Suppressor macrophage treated with lipopolysaccharide for 1 hour (primary cell): ENCODE measurements around the gene NANP.
"Not testable (repeated sequence)": the region's sequence is repeated elsewhere in the genome, so short reads cannot be mapped to it uniquely, and the experiment has no call there.

Experiments
- DNase-seq, 3 donors: peaks; one replicate each; pipeline ENCODE4 v3.0.0-alpha.2; 2020 to 2022

Gene NANP, protein sequence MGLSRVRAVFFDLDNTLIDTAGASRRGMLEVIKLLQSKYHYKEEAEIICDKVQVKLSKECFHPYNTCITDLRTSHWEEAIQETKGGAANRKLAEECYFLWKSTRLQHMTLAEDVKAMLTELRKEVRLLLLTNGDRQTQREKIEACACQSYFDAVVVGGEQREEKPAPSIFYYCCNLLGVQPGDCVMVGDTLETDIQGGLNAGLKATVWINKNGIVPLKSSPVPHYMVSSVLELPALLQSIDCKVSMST

GRCh38 chr20:25623736-25624499 is at the start of gene NANP:
Gene NANP, minus strand, starts transcription at chr20:25624014. Its CDS starts 66 bp downstream, at chr20:25623948.
- peak; percentile 98 to 99 (median 98) for DNase-seq

DNA sequence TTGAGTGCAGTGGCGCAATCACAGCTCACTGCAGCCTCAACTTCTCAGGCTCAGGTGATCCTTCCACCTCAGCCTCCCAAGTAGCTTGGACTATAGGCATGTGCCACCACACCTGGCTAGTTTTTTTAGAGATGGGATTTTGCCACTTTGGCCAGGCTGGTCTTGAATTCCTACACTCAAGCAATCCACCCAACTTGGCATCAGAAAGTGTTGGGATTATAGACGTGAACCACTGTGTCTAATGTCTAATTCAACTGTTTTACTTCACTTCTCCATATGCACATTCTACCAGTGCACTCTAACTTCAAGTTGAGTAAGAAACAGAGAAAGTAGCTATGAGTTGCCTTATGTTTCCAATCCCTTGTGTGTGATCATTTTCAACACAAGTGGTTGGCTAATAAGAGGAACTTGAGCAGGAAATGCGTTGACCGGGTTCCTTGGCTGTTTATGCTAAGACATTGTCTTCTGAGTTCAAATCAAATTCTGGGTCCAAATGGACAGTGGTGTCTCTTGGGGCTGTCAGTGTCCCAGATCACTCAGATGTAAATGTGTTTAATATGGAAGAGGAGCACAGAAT is 48.9 kb upstream of the NANP start:
- peak; percentile 23 to 32 (median 24) for DNase-seq

DNA sequence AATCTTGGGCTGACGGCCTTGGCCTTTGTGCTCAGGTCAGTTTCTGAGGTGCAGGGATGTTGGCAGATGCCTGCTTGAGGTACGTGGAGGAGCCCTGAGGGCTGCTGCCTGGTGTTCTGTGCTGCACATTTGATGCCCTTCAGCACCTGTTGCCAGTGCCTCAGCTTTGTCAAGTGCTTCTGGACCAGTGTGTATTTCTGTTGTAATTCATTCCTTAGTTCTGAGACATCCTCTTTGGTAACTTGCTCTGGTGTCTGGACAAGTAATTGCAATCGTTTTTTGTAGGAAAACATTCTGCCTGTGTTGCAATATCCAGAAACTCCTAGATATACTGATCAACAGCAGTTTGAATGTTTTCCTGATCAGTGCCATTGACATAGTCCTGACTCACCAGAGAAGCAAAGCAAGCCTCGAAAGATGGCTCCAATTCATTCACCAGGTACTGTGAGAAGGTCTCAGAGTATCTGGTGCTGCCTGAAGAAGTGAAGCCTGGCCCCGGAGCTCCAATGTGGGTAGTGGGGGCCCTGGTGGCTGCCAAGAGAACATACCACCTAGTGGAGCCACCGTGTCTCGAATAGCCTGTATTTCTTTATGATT is 46.1 kb upstream of the NANP start:
- no peak for DNase-seq

DNA sequence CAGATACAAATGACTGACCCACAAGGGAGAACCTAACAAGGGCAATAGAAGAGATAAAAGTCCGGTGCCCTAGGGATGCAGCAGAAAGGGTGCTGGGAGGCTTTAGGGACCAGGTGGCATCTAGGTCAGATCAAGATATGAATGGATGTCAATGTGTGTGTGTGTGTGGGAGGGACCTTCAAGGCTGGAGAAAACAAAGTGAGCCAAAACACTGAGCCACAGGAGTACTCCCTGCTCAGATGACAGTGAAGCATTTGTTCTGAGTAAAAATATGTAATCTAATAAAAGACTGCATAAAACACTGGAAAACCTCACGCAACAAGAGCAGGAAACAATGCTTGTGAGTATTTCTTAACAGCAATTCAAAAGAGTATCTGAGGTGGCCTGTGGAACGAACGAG is 44.6 kb upstream of the NANP start:
- no peak for DNase-seq

- DNase-seq, result peak in 2 of 3 donors; percentile 2 to 12
Observed at GRCh38 chr20:25659999-25660398, 36.2 kb upstream of the NANP start.

DNA sequence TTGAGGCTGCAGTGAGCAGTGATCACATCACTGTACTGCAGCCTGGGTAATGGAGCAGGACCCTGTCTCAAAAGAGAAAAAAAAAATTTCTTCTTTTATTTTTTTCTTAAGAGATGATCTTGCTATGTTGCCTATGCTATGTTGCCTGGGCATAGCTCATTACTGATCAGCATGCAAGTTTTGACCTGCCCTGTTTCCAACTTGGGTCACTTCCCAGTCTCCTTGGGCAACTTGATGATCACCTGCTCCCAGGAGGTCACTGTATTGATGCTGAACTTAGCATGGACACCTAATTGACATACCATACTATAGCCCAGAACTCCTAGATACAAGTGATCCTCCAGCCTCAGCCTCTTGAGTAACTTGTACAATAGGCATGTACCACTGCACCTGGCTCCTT is 30.7 kb upstream of the NANP start:
- DNase-seq, result no peak

GRCh38 chr20:25652866-25653265 is 29.1 kb upstream of the NANP start:
- DNase-seq, result not testable (repeated sequence)

DNA sequence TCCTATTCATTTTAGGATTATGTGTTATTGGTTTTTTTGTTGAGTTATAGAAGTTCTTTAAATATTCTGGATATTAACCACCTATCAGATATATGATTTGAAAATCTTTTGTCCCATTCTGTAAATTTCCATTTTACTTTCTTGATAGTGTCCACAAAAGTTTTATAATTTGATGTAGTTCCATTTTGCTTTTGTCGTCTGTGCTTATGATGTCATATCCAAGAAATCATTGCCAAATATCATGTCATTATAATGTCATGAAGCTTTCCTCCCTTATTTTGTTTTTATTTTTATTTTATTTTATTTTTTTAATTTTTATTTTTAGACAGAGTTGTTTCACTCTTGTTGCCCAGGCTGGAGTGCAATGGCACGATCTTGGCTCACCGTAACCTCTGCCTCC is 21.0 kb upstream of the NANP start:
- no peak for DNase-seq

DNA sequence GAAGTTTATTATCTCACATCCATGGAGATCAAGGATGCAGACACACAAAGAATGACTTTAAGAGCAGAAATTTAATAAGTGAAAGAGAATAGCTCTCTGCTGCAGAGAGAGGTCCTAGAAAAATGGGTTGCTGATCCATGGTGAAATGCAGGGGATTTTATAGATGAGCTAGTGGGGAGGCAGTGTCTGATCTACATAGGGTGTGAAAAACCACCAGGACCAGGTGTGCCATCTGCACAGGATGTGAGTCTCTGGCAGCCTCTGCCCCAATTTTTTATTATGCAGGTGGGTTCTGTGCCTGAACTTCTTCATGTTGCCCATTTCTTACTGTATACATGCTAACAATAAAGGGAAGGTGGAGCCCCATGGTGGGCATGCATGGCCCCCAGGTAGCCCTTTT is 19.9 kb upstream of the NANP start:
- DNase-seq, result no peak

- no peak for DNase-seq
Observed at GRCh38 chr20:25637247-25637646, 13.4 kb upstream of the NANP start.

DNA sequence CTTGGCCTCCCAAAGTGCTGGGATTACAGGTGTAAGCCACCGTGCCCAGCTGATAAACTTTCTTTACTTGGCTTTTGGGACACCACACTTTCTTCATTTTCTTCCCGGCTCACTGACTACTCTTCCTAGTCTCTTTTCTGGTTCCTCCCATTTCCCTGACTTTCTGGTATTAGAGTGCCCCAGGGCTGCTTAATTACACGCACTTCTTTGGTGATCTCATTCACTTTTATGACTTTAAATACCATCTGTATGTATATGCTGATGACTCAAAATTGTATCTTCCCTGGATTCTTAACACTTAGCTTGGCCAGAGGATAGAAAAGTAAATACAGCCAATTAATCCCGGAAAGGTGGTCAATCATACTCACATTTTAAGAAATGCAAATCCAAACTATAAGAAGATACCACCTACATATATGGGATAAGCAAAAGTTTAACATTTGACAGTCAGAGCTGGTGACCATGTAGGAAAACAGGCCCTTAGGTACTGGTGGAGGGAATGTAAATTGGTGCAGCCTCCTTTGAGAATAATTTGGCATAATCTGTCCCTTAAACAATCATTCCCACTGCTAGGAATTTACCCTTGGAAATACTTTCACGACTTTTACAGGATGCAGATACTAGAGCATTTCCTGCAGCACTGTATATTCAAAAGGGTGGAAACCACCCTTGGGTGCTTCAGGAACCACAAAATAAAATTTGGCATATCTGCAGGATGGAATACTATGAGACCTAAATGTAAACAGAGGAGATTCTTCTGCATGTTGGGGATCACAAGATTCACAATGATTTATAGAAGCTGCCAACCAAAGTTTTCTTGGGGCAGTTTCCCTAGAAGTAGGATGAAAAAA is 9.4 kb upstream of the NANP start:
- no peak for DNase-seq

DNA sequence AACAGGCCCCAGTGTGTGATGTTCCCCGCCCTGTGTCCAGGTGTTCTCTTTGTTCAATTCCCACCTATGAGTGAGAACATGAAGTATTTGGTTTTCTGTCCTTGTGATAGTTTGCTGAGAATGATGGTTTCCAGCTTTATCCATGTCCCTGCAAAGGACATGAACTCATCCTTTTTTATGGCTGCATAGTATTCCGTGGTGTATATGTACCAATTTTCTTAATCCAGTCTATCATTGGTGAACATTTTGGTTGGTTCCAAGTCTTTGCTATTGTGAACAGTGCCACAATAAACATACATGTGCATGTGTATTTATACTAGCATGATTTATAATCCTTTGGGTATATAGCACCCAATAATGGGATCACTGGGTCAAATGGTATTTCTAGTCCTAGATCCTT is 6.8 kb upstream of the NANP start:
- not testable (repeated sequence) for DNase-seq

DNA sequence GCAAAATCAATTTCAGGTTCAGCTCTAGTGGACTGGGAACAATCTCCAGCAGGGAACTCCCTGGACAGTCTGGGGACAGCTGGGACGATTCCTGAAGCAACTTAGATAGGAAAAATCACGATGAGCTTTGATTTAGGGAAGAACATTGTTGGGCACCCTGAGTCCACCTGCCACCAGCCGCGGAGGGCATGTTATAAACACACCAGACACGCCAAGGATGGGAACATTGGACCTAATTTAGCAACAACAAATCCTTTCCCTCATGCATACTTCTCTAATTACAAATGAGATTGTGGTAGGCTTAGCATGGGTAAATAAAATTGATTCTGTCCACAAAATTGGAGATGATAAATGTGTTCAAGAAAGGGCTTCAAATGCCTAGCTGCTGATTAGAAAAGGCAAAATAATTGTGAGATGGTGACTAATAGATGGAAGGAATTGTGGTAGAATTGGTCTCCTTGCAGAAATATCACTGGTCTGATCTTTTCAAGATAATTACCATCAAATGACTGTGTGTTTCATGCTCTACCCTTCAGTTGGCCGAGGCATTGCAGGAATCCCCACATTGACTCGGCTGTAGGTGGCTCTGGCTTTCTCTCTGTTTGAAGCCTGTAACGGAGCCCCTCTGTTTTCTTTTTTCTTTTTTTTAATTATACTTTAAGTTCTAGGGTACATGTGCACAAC is 6.1 kb upstream of the NANP start:
- no peak for DNase-seq

DNA sequence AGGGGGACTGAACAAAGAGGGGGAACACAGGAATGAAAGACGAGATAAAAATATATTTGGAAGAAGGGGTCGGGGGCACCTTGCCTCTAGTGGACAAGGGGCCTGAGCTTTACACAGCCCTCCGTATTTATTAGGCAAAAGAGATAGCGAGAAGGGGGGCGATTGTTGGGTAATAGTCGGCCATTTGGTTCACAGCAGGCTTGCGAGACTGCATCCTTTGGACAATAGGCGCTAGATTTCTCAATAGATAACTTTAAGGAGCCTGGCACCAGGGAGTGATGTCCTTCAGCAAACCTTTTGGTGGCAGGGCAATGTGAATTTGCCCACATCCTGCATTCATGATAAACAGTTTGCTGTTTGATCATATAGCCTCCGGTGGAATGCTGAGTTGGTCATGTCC is 3.0 kb upstream of the NANP start:
- DNase-seq, result no peak

- no peak for DNase-seq
Observed at GRCh38 chr20:25624500-25624939, 706 bp upstream of the NANP start.

GRCh38 chr20:25623225-25623735 is 534 bp downstream of the NANP start:
- peak; percentile 48 to 65 (median 51) for DNase-seq

DNA sequence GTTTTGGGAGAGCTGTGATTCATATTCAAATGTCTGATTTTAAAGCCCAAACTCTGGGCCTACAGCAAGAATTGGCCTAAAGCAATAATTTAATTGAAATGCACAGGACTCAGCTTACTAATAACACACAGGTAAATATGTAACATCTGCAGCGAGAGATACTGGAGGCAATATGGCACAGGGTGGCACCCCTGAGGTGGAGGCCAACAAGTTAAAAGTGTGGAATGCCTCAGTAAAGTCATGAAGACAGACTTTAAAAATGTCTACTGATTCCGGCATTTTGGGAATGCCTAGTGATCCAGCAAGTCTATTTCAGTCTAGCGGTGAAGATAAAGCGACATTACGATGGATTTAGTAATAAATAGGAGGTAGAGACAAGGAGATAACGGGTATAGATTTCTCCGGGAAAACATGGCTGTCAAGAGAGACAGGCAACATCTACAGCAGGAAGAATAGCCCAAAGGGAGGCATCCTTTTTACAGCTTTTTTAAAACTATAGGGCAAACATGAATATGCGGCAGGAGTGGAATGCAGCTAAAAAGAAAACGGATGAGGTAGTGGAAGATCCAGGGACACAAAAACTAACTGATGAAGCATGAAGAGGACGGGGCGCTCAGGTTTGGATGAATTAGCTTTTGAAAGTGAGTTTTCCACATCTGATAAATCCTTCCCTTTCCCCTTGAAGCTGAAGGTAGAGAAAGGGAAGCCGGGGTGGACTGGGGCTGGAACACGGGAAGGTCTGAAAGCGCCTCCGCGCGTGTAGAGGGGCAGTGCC is 1.2 kb downstream of the NANP start:
- no peak for DNase-seq

- no peak for DNase-seq
Observed at GRCh38 chr20:25622049-25622448, 1.8 kb downstream of the NANP start.

- DNase-seq, result no peak
Observed at GRCh38 chr20:25619514-25619913, 4.3 kb downstream of the NANP start.

DNA sequence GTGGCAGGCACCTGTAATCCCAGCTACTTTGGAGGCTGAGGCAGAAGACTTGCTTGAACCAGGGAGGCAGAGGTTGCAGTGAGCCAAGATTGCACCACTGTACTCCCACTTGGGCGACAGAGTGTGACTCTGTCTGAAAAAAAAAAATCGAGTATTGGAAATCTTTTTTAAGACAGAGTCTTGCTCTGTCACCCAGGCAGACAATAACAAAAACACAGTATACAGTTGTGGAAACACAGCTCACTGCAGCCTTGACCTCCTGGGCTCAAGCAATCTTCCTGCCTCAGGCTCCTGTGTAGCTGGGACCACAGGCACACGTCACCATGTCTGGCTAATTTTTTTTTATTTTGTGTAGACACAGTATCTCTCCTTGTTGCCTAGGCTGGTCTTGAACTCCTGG is 15.0 kb downstream of the NANP start:
- no peak for DNase-seq

DNA sequence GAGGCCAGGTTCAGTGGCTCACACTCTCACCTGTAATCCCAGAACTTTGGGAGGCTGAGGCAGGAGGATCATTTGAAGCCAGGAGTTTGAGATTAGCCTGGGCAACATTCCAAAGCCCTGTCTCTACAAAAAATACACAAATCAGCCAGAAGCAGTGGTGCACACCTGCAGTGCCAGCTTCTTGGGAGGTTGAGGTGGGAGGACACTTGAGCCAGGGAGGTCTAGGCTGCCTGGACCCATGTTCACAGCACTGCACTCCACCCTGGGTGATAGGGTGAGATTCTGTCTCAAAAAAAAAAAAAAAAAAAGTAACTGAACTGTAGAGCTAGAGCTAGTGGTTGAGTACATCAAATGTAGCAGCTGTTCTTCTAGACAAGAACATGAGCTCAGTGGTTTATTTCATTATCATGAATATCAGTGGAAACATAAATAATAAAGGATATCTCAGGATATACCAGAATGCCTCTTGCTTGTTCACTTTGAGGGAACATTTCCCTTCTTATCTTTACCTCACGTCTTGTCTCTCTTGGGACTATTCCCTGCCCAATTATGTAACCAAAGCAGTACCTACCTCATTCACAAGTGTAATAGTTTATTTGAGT is 17.6 kb downstream of the NANP start:
- no peak for DNase-seq
